Stimulated activated CD4-positive, alpha-beta T cell treated with anti-CD3 and anti-CD28 coated beads, TNF-alpha, amount 100 ng/mL, for 1 hour (primary cell): ENCODE measurements around the gene ACOT7.

Experiments used
- DNase-seq, 3 donors: peaks; one replicate each; pipeline ENCODE4 v3.0.0-alpha.2; 2020; ENCODE audit warnings: low read depth in 3 of 3, low spot score in 1 of 3

Gene ACOT7

GRCh38 chr1:6347641-6348487, 45.7 kb downstream of the ACOT7 start:
- peak in 2 of 3 donors; percentile 49 to 56 for DNase-seq

GRCh38 chr1:6345460-6345859, 48.1 kb downstream of the ACOT7 start:
- no peak for DNase-seq

GRCh38 chr1:6345009-6345408, 48.6 kb downstream of the ACOT7 start:
- DNase-seq = no peak

GRCh38 chr1:6343506-6344405, 49.8 kb downstream of the ACOT7 start:
- DNase-seq = peak in 1 of 3 donors; percentile 39

GRCh38 chr1:6342056-6342455, 51.5 kb downstream of the ACOT7 start:
- no peak for DNase-seq

- DNase-seq = no peak
Measured at GRCh38 chr1:6338695-6339094, 54.9 kb downstream of the ACOT7 start.

- DNase-seq = no peak
Measured at GRCh38 chr1:6336776-6337622, 56.6 kb downstream of the ACOT7 start.

GRCh38 chr1:6334261-6334993, 59.1 kb downstream of the ACOT7 start:
- no peak for DNase-seq

- DNase-seq = no peak
Measured at GRCh38 chr1:6332821-6333220, 60.7 kb downstream of the ACOT7 start.

- DNase-seq = no peak
Measured at GRCh38 chr1:6331543-6332273, 61.9 kb downstream of the ACOT7 start.

- no peak for DNase-seq
Measured at GRCh38 chr1:6330410-6330911, 63.1 kb downstream of the ACOT7 start.

- no peak for DNase-seq
Measured at GRCh38 chr1:6329851-6330250, 63.7 kb downstream of the ACOT7 start.

GRCh38 chr1:6329396-6329795, 64.2 kb downstream of the ACOT7 start:
- DNase-seq = no peak

GRCh38 chr1:6328696-6329095, 64.9 kb downstream of the ACOT7 start:
- DNase-seq = no peak

- DNase-seq = no peak
Measured at GRCh38 chr1:6328091-6328490, 65.5 kb downstream of the ACOT7 start.

GRCh38 chr1:6325482-6325881, 68.1 kb downstream of the ACOT7 start:
- no peak for DNase-seq

- DNase-seq = no peak
Measured at GRCh38 chr1:6322161-6322560, 71.4 kb downstream of the ACOT7 start.

GRCh38 chr1:6321205-6321604, 72.4 kb downstream of the ACOT7 start:
- DNase-seq = no peak

- DNase-seq = no peak
Measured at GRCh38 chr1:6317098-6317760, 76.3 kb downstream of the ACOT7 start.
